Ishikawa (cell line): Measurements from ENCODE around the gene ACTR6.
A peak's percentile ranks its signal among the peaks of the same experiment; 100 is the strongest.

ENCODE experiments used
- CEBPB ChIP-seq: IDR thresholded peaks from 2 replicates; pipeline ENCODE4 v1.6.1; 2012
- CREB1 ChIP-seq: IDR thresholded peaks from 2 replicates; pipeline ENCODE4 v1.6.1; 2012; ENCODE audit warnings: low read depth
- EGR1 ChIP-seq: IDR thresholded peaks from 2 replicates; pipeline ENCODE4 v1.6.1; 2012
- EP300 ChIP-seq: IDR thresholded peaks from 2 replicates; pipeline ENCODE4 v1.6.1; 2012; ENCODE audit warnings: borderline replicate concordance
- FOXM1 ChIP-seq: IDR thresholded peaks from 2 replicates; pipeline ENCODE4 v1.6.1; 2012; ENCODE audit warnings: low read depth, borderline replicate concordance
- NFIC ChIP-seq: IDR thresholded peaks from 2 replicates; pipeline ENCODE4 v1.6.1; 2012
- RAD21 ChIP-seq: IDR thresholded peaks from 2 replicates; pipeline ENCODE4 v1.6.1; 2012; ENCODE audit warnings: low read depth
- REST ChIP-seq: IDR thresholded peaks from 2 replicates; pipeline ENCODE4 v1.6.1; 2012; ENCODE audit warnings: low read depth, mild to moderate bottlenecking
- TAF1 ChIP-seq: IDR thresholded peaks from 2 replicates; pipeline ENCODE4 v1.6.1; 2012; ENCODE audit warnings: low read depth, mild to moderate bottlenecking
- TCF12 ChIP-seq: IDR thresholded peaks from 2 replicates; pipeline ENCODE4 v1.6.1; 2012; ENCODE audit warnings: low read depth
- TEAD4 ChIP-seq: IDR thresholded peaks from 2 replicates; pipeline ENCODE4 v1.6.1; 2012
- USF1 ChIP-seq: IDR thresholded peaks from 2 replicates; pipeline ENCODE4 v1.6.1; 2012
- YY1 ChIP-seq: IDR thresholded peaks from 2 replicates; pipeline ENCODE4 v1.6.1; 2012; ENCODE audit warnings: low read depth
- ZBTB7A ChIP-seq: IDR thresholded peaks from 2 replicates; pipeline ENCODE4 v1.6.1; 2012; ENCODE audit warnings: low read depth
- TF ChIP-seq, protein P1 (sequence below): IDR thresholded peaks from 2 replicates; pipeline ENCODE4 v1.6.1; 2012

The ACTR6 gene

DNA sequence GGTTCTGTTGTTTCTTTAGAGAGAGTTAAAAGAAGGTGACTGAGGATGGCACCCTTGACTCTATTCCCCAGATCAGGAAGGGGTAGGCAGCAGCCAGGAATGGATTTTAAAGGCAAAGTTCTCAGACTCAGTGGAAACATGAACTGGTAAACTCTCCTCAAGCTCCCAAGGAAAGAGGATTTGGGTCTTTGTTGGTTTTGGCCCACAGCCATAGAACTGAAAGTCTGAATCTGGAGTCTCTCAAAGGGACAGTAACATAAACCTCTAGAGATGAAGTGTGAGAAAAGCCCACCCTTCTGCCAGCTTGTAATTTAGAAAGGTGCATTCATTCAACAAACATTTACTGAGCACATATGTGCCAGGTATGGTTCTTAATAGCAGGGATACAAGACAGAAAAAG, 29.4 kb upstream of the ACTR6 start:
- TF ChIP-seq FOXM1 (no peak), TCF12 (no peak), NFIC (no peak)

GRCh38 chr12:100173111-100173510, 27.5 kb upstream of the ACTR6 start:
- TF ChIP-seq YY1 (no peak), NFIC (no peak), ZBTB7A (no peak), FOXM1 (no peak), EP300 (no peak), REST (no peak), TAF1 (no peak), EGR1 (no peak), TEAD4 (no peak), CREB1 (no peak), RAD21 (no peak)
- TF ChIP-seq, protein P1, sequence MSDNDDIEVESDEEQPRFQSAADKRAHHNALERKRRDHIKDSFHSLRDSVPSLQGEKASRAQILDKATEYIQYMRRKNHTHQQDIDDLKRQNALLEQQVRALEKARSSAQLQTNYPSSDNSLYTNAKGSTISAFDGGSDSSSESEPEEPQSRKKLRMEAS: no peak

DNA sequence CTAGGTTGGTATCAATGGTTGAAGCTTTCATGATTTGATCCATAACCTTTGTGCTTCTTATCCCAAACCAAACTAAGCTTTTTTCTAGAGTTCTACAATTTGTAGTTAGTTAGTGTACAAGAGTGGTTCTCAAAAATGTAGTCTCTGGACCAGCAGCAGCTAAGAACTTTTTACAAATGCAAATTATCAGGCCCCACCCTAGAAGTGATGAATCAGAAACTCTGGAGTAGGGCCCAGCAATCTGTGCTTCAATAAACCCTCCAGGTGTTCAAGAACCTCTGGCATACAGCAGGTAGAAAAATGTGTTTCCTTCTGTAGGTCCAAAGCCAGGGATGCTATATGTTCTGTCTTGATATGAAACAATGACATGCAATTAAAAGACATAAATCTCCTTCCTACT, 26.1 kb upstream of the ACTR6 start:
- TF ChIP-seq RAD21 (no peak), CEBPB (no peak)

DNA sequence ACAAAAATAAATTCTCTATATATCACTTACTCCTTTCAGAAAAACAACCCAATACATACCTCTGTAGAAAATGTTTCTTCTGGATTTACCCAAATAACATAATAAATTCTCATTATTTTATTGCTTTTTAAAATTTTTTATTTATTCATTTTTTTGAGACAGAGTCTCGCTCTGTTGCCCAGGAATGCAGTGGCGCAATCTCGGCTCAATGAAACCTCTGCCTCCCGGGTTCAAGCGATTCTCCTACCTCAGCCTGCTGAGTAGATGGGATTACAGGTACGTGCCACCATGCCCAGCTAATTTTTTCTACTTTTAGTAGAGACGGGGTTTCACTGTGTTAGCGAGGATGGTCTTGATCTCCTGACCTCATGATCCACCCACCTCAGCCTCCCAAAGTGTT, 24.1 kb upstream of the ACTR6 start:
- peak; percentile 97 for TF ChIP-seq CEBPB
- peak; percentile 18; the same call in 1 of the 2 replicates for TF ChIP-seq EP300
- TF ChIP-seq TCF12: 0 out of 2 replicates have a peak, but pooled peaks have one; percentile 28
- peak; percentile 89 for TF ChIP-seq TEAD4

DNA sequence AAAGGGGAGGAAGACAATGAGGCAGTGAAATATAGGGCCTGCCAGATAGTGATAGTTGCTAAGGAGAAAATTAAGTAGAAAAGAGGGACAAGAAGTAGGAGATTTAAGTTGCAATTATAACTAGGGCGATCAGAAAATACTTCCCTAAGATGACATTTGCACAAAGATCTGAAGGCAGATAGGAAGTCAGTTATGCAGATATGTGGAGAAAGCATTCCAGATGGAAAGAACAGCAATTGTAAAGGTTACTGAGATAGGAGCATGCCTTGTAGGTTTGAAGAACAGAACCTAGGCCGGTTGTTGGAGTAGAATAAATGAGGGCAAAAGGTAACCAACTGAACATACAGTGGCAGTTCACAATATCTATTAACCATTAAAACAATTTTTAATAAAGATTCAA, 21.4 kb upstream of the ACTR6 start:
- TF ChIP-seq YY1 (no peak), CEBPB (no peak), NFIC (no peak), TCF12 (no peak), EGR1 (no peak), ZBTB7A (no peak), USF1 (no peak), RAD21 (no peak), EP300 (no peak), CREB1 (no peak), TEAD4 (no peak), TAF1 (no peak), REST (no peak)
- TF ChIP-seq, protein P1: no peak

DNA sequence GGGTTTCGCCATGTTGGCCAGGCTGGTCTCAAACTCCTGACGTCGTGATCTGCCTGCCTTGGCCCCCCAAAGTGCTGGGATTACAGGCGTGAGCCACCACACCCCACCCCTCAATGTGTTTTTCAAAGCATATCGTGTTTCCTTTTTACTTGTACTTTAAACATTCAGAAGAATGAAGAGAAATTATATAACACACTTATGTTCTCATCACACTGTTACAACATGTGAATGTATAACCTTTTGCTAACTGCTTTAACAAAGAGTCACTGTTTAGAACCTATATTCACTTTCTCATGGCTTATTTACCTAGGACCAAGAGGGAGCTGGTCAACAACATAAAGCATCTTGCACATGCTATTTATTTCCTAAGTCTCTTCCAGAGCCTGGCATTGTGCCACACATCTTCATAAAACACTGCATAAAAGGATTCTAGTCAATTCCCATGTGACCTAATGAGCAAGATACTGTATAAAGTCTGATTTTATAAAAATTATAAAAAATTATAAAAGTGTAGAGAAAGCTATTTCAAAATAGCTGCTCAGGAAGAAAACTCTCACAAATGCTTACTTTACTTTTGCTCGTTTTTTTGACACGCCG, 16.0 kb upstream of the ACTR6 start:
- no peak for TF ChIP-seq CREB1
- no peak for TF ChIP-seq EGR1
- no peak for TF ChIP-seq USF1
- TF ChIP-seq, protein P1: no peak

DNA sequence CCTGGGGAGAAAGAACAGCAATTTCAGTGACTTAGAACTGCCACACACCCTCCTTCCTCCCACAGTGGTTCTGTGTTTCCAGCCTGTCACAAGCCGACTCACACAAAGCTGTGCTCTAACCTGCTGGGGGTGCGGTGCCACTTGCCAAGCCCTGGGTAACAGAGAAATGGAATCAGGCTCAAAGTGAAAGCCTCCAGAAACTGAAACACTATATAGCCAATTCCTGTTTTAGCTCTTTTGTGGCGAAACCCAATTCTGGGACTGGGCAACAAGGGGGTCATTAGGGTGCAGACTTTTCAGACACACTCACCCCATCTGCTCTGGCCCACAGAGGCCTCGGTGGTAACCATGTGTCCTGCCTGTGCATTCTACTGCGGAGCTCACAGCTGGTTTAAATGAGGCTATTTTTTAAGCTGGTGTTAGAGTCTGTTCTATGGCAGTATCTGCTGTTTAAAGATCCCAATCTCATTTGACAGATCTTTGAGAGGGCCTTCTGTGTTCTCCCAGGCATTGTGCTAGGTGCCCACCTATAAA, 15.2 kb upstream of the ACTR6 start:
- TF ChIP-seq NFIC (no peak), USF1 (no peak), EGR1 (no peak), ZBTB7A (no peak), TCF12 (no peak), EP300 (no peak), CEBPB (no peak)
- TF ChIP-seq, protein P1: no peak
